MCF 10A (cell line): ENCODE measurements around the gene NPRL2. TPM values are rescaled to one million over a fixed set of nuclear protein-coding genes. Genes with fewer than 3 reads are reported as not detected.

Experiments
- BruUV-seq: library from RNA; stranded (reverse); fragments of 400-500 nt; replicated peaks from 2 replicates; lab custom pipeline; 2021; lab: Mats Ljungman, UMichigan
- CTCF ChIA-PET: fragments of 300-600 bp; sonication (Branson Sonifier 250); formaldehyde crosslinking; extraction: SDS; loops from one replicate; lab custom pipeline; 2021; ENCODE audit warnings: antibody characterized with exemption, inconsistent platforms; lab: Yijun Ruan, JAX
- POLR2A ChIA-PET: fragments of 300-600, 350-650 bp; sonication (Branson Sonifier 250); formaldehyde crosslinking; extraction: SDS; loops from one replicate; lab custom pipeline; 2020; ENCODE audit warnings: antibody characterized with exemption, inconsistent platforms; lab: Yijun Ruan, JAX
- DNase-seq: peaks from one replicate; pipeline ENCODE4 v3.0.0-alpha.2; 2018; ENCODE audit not compliant: unreplicated experiment
- H3K27ac Mint-ChIP-seq: one replicate; pipeline ENCODE4 v1.8.0; 2022; ENCODE audit warnings: mild to moderate bottlenecking, low read depth, mixed read lengths; ENCODE audit not compliant: unreplicated experiment
- H3K27me3 Mint-ChIP-seq: one replicate; pipeline ENCODE4 v1.8.0; 2022; ENCODE audit warnings: mixed read lengths; ENCODE audit not compliant: insufficient read depth, unreplicated experiment
- H3K36me3 Mint-ChIP-seq: one replicate; pipeline ENCODE4 v1.8.0; 2022; ENCODE audit warnings: mild to moderate bottlenecking, moderate library complexity, mixed read lengths; ENCODE audit not compliant: insufficient read depth, unreplicated experiment
- H3K4me1 Mint-ChIP-seq: one replicate; pipeline ENCODE4 v1.8.0; 2022; ENCODE audit warnings: mixed read lengths; ENCODE audit not compliant: insufficient read depth, unreplicated experiment
- H3K4me3 Mint-ChIP-seq: one replicate; pipeline ENCODE4 v1.8.0; 2022; ENCODE audit warnings: mild to moderate bottlenecking, moderate library complexity, mixed read lengths; ENCODE audit not compliant: unreplicated experiment
- H3K9me3 Mint-ChIP-seq: one replicate; pipeline ENCODE4 v1.8.0; 2022; ENCODE audit warnings: mixed read lengths; ENCODE audit not compliant: unreplicated experiment
- CTCF ChIP-seq: fragments of 200-600 bp; IDR thresholded peaks from one replicate; pipeline ENCODE4 v1.8.0; 2022; ENCODE audit warnings: antibody characterized with exemption, mild to moderate bottlenecking; ENCODE audit not compliant: unreplicated experiment
- intact Hi-C: fragments of 100-400 bp; cut with micrococcal nuclease; formaldehyde crosslinking; loops from 2 replicates; pipeline ENCODE4 v1.14.1; 2022
- total RNA-seq: library from RNA; stranded (reverse); gene quantifications from 2 replicates; pipeline ENCODE4 v1.2.3, GENCODE V29; 2022

The NPRL2 gene
- total RNA-seq, 1 experiment from 2014 or later: 21.1 TPM

GRCh38 chr3:50357481-50357880 lies 6.9 kb upstream of the NPRL2 start:
- Mint-ChIP-seq H3K27ac (peak overlapping the region; percentile 96), H3K27me3 (no peaks in the 10 kb centered on the region), H3K4me1 (peaks cover 13% of the 10 kb centered on the region), H3K36me3 (peaks cover 29% of the 10 kb centered on the region), H3K9me3 (no peaks in the 10 kb centered on the region), H3K4me3 (peak overlapping the region; percentile 85)
- intact Hi-C loops: no loop called here
- DNase-seq: no peak
- no peak for TF ChIP-seq CTCF
- BruUV-seq: no TSS peak
- POLR2A ChIA-PET: interaction anchor here (0.7 to 1.8 kb wide), 5 partner anchors 10 to 1414 kb away, joined by 4 to 14 read pairs (median 4); partner anchors contain the start of genes IFRD2 and ZMYND10
- CTCF ChIA-PET: interaction anchor here (0.7 to 2.6 kb wide), 5 partner anchors 10 to 258 kb away, joined by 3 to 24 read pairs (median 5); no protein-coding TSS in a partner anchor

GRCh38 chr3:50356553-50356952 lies 6.0 kb upstream of the NPRL2 start:
- H3K27ac Mint-ChIP-seq: no peak overlapping the region
- CTCF ChIA-PET: interaction anchor here (0.5 to 2.6 kb wide), 10 partner anchors 9 to 1160 kb away, joined by 3 to 24 read pairs (median 3); partner anchors contain the start of gene MON1A
- H3K36me3 Mint-ChIP-seq: peaks cover 29% of the 10 kb centered on the region
- H3K4me3 Mint-ChIP-seq: peak overlapping the region; percentile 85
- H3K9me3 Mint-ChIP-seq: no peaks in the 10 kb centered on the region
- POLR2A ChIA-PET: interaction anchor here (0.7 to 1.8 kb wide), 3 partner anchors 9 to 255 kb away, joined by 3 to 14 read pairs (median 3); partner anchors contain the start of gene CISH
- intact Hi-C loops: no loop called here
- BruUV-seq: no TSS peak
- no peak for TF ChIP-seq CTCF
- no peak for DNase-seq
- H3K4me1 Mint-ChIP-seq: peaks cover 14% of the 10 kb centered on the region
- H3K27me3 Mint-ChIP-seq: no peaks in the 10 kb centered on the region

- ChIA-PET CTCF (interaction anchor here (0.7 to 2.6 kb wide), 6 partner anchors 8 to 1161 kb away, joined by 3 to 24 read pairs (median 4); no protein-coding TSS in a partner anchor), POLR2A (interaction anchor here (0.7 to 1.8 kb wide), 3 partner anchors 9 to 256 kb away, joined by 3 to 14 read pairs (median 3); partner anchors contain the start of gene CISH)
- TF ChIP-seq CTCF: no peak
- Mint-ChIP-seq H3K9me3 (no peaks in the 10 kb centered on the region), H3K27me3 (no peaks in the 10 kb centered on the region), H3K36me3 (peaks cover 34% of the 10 kb centered on the region), H3K4me3 (peak overlapping the region; percentile 85), H3K27ac (no peak overlapping the region), H3K4me1 (peaks cover 18% of the 10 kb centered on the region)
- no TSS peak for BruUV-seq
- DNase-seq: no peak
- intact Hi-C loops: no loop called here
Observed at GRCh38 chr3:50355829-50356552, 5.4 kb upstream of the NPRL2 start.

- Mint-ChIP-seq H3K9me3 (no peaks in the 10 kb centered on the region), H3K36me3 (peaks cover 41% of the 10 kb centered on the region), H3K27ac (no peak overlapping the region), H3K27me3 (no peaks in the 10 kb centered on the region), H3K4me1 (peaks cover 24% of the 10 kb centered on the region), H3K4me3 (no peak overlapping the region)
- POLR2A ChIA-PET: interaction anchor here (0.6 to 1.5 kb wide), 3 partner anchors 63 to 209 kb away, joined by 3 read pairs; partner anchors contain the start of gene IFRD2
- intact Hi-C loops: no loop called here
- no peak for DNase-seq
- no peak for TF ChIP-seq CTCF
- CTCF ChIA-PET: interaction anchor here (0.5 to 0.8 kb wide), 2 partner anchors 10 to 1085 kb away, joined by 3 to 9 read pairs; partner anchors contain the start of gene ZMYND10
- no TSS peak for BruUV-seq
Observed at GRCh38 chr3:50354850-50355249, 4.3 kb upstream of the NPRL2 start.
